Raji (cell line): Measurements from ENCODE around the gene SRA1.

Source experiments
- POLR2A ChIP-seq: IDR thresholded peaks from 2 replicates; pipeline ENCODE4 v1.6.1; 2011; ENCODE audit warnings: low read depth, low read length, control low read depth; ENCODE audit not compliant: insufficient read depth

SRA1 gene

DNA sequence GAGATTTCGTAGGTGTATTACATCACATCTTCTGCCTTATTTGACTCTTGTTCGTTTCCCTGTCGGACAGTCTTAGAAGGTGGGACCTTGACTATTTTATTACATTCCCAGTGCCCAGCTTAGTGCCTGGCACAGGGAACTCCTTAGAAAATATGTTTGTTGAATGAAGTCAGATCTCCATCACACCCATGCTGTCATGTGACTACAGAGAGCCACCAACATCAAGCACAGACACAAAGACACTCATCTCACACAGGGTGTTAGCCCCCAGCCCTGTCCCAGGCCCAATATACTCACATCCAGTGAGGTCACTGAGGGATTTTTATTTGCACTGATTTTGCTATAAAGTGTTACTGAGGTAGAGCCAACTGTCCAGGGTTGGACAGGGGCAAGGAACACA, 692 bp upstream of the SRA1 start:
- TF ChIP-seq POLR2A, result no peak

DNA sequence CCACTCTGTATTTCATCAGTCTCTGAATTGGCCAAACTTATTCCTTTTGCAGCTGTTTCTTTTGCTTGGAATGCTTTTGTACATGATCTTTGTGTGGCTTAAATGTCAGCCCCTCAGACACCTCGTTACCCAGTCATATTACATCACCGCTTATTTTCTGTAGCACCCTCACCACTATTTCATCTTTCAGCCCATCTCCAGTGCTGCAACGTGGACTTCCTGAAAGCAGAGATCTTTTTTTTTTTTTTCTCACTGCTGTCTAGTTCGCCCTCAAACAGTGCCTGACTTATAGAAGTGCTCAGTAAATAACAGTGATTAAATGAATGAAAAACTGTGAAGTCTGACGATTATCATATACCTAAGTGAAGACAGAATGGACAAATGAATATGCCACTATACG, 835 bp downstream of the SRA1 start:
- TF ChIP-seq POLR2A, result no peak

DNA sequence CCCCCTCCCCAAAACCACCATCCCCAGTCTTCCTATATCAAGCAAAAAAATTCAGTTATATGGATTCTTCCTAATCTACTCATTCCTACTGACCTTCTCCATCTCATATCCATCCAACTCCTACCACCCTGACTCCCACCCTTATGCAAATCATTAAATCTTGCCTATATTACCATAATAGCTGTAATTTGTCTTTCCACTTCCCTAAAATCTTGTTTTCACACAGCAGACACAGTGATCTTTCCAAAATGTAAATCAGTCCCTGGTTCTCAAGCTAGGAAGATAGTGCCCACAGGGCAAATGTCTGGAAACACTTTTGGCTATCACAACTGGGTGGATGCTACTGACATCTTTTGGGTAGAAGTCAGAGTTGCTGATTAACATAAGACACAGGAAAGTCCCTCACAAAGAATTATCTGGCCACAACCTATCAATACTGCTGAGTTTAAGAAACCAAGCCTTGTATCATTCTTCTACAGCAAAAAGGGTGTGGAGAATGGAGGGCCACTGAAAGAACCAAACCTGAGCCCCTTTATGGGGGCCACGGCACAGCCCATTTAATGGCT, 1.4 kb downstream of the SRA1 start:
- TF ChIP-seq POLR2A, result no peak; the same call in 1 of the 2 replicates

DNA sequence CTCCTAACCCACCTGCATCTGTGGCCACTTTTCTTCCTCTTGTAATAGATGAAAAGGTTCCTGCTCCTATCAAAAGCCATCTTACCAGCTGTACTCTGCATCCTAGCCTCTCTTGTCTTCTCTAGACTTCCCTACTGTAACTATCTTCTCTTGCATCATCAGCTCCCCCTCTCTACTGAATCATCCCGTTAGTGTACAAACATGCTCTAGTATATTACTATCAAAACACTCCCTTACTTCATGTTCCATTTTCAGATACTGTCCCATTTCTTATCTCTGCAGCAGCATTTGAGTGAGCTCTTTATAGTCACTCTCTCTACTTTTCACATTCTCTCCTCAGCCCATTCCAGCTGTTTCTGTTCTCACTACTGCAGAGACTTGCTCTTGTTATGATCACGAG, 2.8 kb downstream of the SRA1 start:
- TF ChIP-seq POLR2A, result no peak

DNA sequence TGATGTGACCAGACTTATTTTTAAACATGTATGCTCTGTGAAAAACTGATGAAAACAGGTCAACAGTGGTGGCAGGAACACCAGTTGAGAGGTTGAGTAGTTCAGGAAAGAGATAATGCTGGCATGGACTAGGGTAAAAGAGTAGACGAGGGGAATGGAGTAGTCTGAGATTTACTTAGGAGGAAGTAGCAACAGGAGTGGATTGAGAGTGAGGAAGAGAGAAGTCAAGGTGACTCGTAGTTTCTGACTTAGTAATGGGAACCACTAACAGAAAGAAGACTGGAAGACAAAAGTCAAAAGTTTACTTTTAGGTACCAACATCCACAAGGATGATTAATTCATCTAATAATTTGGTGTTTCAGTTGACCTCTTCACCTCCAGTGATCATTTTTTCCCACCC, 3.6 kb downstream of the SRA1 start:
- no peak for TF ChIP-seq POLR2A

DNA sequence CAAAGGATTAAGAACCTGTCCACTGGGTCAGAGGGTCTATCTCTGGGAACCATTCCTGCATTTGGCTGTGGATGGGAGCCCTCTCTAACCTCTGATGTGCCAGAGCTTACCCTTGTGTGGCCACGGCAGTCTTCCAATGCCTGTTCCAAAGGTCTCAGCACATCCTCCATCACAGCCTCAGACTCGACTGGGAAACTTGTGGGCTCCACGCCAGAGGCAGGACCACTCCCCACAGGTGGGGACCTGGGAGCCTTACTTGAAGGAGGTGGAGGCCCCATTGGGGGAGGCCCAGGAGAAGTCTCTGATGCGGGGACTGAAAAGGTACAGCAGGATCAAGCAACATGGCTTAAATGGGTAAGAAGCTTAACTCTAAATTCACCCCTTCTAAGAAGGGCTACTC, 5.4 kb downstream of the SRA1 start:
- TF ChIP-seq POLR2A, result no peak

DNA sequence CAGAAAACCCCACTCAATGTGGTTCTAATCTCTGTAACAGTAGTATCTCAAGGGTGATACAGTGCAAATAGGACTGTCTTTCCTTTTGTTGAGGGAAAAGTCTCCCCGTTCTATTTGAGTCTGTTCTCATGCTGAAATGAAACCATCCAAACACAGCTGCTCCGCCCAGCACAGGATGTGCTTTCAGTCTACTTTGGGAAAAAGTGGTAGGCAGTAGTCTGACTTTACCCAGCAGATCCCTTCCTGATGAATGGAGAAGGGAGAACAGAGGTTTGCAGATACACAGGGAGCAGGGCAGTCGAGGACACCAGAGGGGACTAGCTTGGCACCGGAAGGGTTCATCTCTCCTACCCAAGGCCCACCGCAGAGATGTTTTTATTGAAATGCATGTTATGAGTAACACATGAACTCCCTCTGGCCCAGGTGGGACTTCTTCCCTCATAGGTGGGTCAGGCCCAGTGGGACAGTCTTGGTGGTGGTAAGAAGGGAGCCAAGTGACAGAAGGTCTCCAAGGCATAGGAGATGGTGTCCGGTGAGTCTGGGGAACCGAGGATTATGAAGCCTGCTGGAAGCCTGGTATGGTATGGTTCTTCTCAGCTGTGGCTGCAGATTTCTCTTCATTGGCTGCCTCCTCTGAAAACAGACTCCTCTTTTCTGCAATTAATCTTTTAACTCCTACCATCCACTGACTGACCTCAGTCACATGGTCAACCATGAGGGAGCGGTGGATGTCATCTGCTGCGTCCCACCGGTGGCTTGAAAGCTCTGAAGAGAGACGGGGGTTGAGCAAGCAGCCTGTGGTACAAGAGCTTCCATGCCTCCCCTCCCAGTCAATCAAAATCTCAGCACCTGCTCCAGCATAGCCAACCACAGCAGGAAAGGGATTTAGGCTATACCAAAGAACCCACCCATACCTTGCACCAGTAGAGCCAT, 6.9 kb downstream of the SRA1 start:
- no peak for TF ChIP-seq POLR2A

DNA sequence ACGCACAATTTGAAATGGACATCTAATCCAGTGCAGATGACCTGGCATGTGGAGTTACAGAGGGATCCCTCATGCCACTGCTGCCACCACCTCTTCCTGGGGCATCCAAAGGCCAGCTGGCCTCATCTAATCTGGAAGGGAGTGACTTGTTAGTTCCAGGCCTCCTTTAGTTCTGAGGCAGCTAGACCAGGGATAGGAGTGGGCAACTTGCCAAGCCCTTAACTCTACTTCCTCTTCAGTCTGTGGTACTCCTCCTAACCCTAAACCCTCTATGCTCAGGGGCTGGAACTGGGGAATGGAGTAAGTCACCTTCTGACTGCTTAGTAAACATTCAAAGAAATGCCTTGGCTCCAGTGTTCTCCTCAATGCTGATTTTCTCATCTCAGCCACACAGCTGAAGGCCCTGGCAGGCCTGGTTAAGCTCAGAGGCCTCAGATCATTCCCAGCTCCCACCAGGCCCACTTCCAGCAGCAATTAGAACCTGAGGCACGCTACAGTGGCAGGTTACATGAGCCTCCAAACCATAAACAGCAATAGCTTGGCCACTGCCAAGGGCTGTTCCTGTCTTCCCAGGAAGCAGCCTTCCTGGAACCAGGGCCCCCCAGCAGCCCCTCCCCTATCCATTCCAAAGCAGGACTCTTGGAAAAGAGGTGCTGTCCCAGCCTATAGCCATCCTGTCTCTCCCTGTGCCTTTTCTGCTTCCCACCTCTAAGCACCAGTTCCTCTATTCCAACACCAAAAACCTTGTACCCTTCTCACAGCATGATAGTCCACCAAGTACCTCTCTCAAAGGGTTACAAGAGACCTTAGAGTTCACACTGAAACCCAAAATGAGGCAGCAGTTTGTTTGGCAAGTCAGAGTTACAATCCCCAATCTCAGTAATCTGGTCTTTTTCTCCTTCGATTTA, 7.8 kb downstream of the SRA1 start:
- no peak for TF ChIP-seq POLR2A

DNA sequence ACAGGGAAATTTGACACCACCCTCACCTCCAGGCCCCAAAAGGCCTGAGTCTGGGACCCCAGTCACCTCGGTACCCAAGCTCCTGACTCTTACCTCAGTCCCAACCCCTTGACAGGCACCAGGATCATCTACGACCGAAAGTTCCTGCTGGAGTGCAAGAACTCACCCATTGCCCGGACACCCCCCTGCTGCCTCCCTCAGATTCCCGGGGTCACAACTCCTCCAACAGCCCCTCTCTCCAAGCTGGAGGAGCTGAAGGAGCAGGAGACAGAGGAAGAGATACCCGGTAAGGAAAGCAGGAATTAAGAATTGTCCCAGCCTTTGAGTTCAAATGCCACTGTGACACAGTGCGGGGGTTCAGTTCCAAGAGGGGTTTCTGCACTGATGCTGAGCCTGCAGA, 8.5 kb downstream of the SRA1 start:
- no peak for TF ChIP-seq POLR2A

DNA sequence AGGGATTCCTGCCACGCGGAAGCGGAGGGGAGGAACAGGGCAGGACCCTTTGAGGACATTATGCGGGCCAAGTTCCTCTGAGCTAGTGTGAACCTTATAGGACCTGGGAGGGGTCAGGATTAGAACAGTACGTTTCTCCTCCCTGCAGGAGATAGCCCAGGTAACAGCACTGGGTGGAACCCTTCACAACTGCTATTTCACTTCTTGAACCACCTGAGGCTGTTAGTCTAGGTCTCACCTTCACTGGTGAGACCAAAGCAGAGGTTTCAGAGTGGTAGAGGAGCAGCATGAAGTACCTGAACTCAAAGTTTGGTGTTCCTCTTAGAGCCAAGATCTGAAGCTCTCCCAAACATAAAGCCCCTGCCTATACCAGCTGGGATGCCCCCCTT, 9.0 kb downstream of the SRA1 start:
- TF ChIP-seq POLR2A, result no peak

DNA sequence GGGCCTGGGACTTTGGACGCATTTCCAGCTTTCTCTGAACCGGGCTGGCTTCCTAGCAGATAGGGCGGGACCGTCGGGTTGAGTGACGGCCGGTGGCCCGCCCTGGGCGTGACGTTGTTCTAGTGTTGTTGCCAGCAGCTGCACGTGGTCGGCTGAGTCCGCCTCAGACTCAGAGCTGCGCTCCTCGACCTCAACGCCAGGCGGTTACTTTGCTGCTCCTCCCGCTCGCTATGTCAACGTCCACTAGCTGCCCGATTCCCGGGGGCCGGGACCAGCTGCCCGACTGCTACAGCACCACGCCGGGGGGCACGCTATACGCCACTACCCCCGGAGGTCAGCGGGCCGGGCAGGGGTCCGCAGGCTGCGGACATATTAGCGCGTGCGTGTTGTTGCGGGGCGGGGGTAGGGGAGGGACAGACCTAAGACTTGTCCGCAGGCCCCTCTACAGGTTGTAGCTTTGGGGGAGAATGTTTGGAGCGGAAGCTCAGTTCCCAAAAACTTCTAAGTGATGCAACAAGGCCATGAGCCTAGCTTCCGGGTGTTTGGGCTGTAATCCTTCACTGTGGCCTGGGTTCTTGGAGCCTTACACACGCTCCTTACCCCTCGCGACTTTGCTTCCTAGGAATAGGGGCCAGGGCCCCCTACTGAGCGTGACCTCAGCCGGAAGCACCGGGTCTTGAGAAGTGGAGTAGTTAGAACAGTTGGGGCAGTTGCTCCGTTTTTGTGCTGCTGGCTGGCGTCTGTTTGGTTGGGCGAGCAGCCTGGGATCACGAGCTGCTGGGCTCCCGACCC, 9.6 kb downstream of the SRA1 start, which contains the start of gene EIF4EBP3:
Gene EIF4EBP3 (plus strand): TSS at position 155 of the 792 bp plus-strand sequence. CDS start 76 bp downstream, at position 231.
- no peak for TF ChIP-seq POLR2A

DNA sequence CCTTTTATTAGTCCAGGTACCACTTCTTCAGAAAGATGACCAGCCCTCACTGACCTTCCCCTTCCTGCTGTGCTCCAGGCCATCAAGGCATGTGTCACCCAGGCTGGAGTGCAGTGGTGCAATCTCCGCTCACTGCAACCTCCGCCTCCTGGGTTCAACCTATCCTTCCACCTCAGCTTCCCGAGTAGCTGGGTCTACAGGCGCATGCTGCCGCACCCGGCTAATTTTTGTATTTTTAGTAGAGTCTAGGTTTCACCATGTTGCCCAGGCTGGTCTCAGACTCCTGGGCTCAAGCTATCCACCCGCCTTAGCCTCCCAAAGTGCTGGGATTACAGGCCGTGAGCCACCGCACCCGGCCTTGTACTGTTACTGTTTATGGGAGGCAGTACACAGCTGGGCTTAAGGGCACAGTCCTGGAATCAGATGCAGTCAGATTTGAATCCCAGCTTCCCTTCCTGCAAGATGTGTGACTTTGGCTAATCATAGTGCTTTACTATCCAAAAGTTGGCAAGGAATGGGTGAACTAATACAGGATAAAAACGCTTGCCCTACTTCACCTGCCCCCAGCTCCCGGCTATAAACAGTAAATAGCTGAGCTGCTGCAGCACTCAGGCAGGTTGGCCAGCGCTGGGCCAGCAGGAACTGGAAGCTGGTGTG, 10.3 kb downstream of the SRA1 start:
- no peak for TF ChIP-seq POLR2A

DNA sequence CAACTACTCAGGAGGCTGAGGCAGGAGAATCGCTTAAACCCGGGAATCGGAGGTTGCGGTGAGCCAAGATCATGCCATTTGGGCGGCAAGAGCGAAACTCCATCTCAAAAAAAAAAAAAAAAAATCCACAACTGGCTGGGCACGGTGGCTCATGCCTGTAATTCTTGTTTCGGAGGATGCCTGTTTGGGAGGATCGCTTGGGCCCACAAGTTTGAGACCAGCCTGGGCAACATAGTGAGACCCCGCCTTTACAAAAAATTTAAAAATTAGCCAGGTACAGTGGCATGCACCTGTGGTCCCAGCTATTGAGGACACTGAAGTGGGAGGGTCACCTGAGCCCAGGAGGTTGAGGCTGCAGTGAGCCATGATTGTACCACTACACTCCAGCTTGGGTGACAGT, 11.7 kb downstream of the SRA1 start:
- no peak for TF ChIP-seq POLR2A

DNA sequence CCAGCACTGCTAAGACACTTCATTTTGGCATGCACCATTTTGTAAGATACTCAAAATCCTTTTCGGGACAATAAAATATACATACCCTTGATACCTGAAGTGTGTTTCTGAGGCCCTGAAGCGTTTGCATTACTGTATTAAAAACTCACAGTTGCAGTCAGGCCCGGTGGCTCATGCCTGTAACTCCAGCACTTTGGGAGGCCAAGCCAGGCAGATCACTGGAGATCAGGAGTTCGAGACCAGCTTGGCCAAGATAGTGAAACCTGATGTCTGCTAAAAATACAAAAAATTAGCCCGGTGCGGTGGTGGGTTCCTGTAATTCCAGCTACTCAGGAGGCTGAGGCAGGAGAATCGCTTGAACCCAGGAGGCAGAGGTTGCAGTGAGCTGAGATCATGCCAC, 12.3 kb downstream of the SRA1 start:
- no peak for TF ChIP-seq POLR2A
